ENCODE data around the gene MCUB.

Gene MCUB

DNA sequence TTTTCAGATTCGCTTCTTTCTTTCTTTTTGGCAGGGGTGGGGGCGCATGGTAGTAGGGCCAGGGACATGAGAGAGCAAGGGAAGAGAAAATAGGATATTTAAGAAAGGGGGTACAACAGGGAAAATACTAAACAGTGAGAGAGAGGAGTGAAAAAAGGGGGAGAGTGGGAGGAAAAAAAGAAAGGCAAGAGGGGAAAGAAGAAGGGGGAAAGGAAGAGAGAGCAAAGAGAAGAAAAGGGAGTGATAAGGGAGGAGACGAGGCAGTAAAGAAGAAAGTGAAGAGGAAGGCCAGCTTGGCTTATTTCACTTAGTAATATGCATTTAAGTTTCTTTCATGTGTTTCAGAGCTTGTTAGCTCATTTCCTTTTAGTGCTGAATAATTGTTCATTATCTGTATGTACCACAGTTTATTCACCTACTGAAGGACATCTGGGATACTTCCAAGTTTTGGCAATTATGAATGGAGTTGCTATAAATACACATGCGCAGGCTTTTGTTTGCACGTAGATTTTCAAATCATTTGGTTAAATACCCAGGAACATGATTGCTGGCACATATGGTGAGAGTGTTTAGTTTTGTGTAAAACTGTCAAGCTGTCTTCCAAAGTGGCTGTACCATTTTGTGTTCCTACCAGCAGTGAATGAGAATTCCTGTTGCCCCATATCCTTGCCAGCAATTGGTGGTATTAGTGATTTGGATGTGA lies 105.9 kb downstream of the MCUB start:
- no peak for TF ChIP-seq FOXM1 (IDR thresholded peaks at IDR 0.05; ENCODE audit: borderline replicate concordance)
- TF ChIP-seq, protein P1, sequence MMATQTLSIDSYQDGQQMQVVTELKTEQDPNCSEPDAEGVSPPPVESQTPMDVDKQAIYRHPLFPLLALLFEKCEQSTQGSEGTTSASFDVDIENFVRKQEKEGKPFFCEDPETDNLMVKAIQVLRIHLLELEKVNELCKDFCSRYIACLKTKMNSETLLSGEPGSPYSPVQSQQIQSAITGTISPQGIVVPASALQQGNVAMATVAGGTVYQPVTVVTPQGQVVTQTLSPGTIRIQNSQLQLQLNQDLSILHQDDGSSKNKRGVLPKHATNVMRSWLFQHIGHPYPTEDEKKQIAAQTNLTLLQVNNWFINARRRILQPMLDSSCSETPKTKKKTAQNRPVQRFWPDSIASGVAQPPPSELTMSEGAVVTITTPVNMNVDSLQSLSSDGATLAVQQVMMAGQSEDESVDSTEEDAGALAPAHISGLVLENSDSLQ (IDR thresholded peaks at IDR 0.05), result no peak
- TF ChIP-seq SUZ12 (IDR thresholded peaks at IDR 0.05), result no peak
- TF ChIP-seq TARDBP (IDR thresholded peaks at IDR 0.05), result no peak
- TF ChIP-seq BHLHE40 (IDR thresholded peaks at IDR 0.05; ENCODE audit: borderline replicate concordance), result no peak
- TF ChIP-seq L3MBTL2 (conservative IDR thresholded peaks at IDR 0.05), result no peak
- no peak for TF ChIP-seq SP1 (IDR thresholded peaks at IDR 0.05)
- no peak for TF ChIP-seq ELF4 (IDR thresholded peaks at IDR 0.05)
- no peak for TF ChIP-seq LEF1 (IDR thresholded peaks at IDR 0.05; ENCODE audit: borderline replicate concordance)
- no peak for TF ChIP-seq ZNF384 (IDR thresholded peaks at IDR 0.05)
- TF ChIP-seq HDGF (IDR thresholded peaks at IDR 0.05; ENCODE audit: borderline replicate concordance), result no peak
- TF ChIP-seq FOXA1 (IDR thresholded peaks at IDR 0.05), result no peak
- TF ChIP-seq CTBP1 (IDR thresholded peaks at IDR 0.05; ENCODE audit: borderline replicate concordance), result no peak
- TF ChIP-seq ARNT (IDR thresholded peaks at IDR 0.05), result no peak
- no peak for TF ChIP-seq NFRKB (IDR thresholded peaks at IDR 0.05)
- TF ChIP-seq FOXK2 (IDR thresholded peaks at IDR 0.05), result no peak
- POLR2A ChIA-PET, result no interaction called here
- CTCF ChIA-PET, result no interaction called here
- DNase-seq (ENCODE audit: extremely low spot score), result no peak

DNA sequence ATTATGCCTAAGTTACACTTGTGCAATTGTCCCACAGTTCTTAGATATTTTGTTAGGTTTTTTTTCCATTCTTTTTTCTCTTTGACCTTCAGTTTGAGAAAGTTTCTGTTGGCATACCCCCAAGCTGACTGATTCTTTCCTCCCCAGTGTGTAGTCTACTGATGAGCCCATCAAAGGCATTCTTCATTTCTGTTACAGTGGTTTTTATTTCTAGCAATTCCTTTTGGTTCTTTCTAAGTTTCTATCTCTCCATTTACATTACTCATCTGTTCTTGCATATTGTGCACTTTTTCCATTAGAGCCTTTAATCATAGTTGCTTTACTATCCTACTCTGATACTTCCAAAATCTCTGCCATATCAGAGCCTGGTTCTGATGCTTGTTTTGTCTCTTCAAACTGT lies 111.3 kb downstream of the MCUB start:
- ChIA-PET POLR2A (no interaction called here), CTCF (no interaction called here)
- no peak for TF ChIP-seq SUZ12 (IDR thresholded peaks at IDR 0.05)
- no peak for TF ChIP-seq CTBP1 (IDR thresholded peaks at IDR 0.05; ENCODE audit: borderline replicate concordance)
- no peak for DNase-seq (ENCODE audit: extremely low spot score)

- TF ChIP-seq BHLHE40 (IDR thresholded peaks at IDR 0.05; ENCODE audit: borderline replicate concordance) (no peak), ARNT (IDR thresholded peaks at IDR 0.05) (no peak), ZNF384 (IDR thresholded peaks at IDR 0.05) (no peak), NFRKB (IDR thresholded peaks at IDR 0.05) (no peak), FOXA1 (IDR thresholded peaks at IDR 0.05) (no peak), HDGF (IDR thresholded peaks at IDR 0.05; ENCODE audit: borderline replicate concordance) (no peak), CTBP1 (IDR thresholded peaks at IDR 0.05; ENCODE audit: borderline replicate concordance) (no peak), SUZ12 (IDR thresholded peaks at IDR 0.05) (no peak), LEF1 (IDR thresholded peaks at IDR 0.05; ENCODE audit: borderline replicate concordance) (no peak), SP1 (IDR thresholded peaks at IDR 0.05) (no peak), L3MBTL2 (conservative IDR thresholded peaks at IDR 0.05) (no peak)
- TF ChIP-seq, protein P1 (IDR thresholded peaks at IDR 0.05), result no peak
- ChIA-PET POLR2A (no interaction called here), CTCF (no interaction called here)
- no peak for DNase-seq (ENCODE audit: extremely low spot score)
Measured at GRCh38 chr4:109672169-109672930, 112.3 kb downstream of the MCUB start.

DNA sequence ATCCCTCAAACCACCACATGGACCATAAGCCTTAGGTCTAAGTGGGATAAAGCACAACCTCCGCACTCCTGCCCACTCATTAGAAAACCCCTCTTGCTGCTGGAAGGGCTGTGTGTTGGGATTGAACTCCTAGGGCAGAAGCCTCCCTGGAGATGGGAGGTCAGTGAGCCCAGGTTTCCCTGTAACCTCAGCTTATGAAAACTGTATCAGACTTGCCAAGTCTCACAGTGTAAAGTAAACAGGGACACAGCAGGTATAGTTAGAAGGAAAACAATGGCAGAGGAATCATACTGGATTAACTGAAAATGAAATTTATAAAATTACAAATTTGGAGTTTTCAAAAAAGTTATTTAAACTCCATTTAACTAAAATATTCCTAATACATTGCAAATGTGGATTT lies 113.3 kb downstream of the MCUB start:
- no peak for DNase-seq (ENCODE audit: extremely low spot score)
- no peak for TF ChIP-seq NFRKB (IDR thresholded peaks at IDR 0.05)
- no peak for TF ChIP-seq ELF4 (IDR thresholded peaks at IDR 0.05)
- no peak for TF ChIP-seq SUZ12 (IDR thresholded peaks at IDR 0.05)
- no peak for TF ChIP-seq ARNT (IDR thresholded peaks at IDR 0.05)
- no peak for TF ChIP-seq FOXM1 (IDR thresholded peaks at IDR 0.05; ENCODE audit: borderline replicate concordance)
- TF ChIP-seq ZNF384 (IDR thresholded peaks at IDR 0.05), result no peak
- TF ChIP-seq BHLHE40 (IDR thresholded peaks at IDR 0.05; ENCODE audit: borderline replicate concordance), result no peak
- TF ChIP-seq CTBP1 (IDR thresholded peaks at IDR 0.05; ENCODE audit: borderline replicate concordance), result no peak
- TF ChIP-seq FOXK2 (IDR thresholded peaks at IDR 0.05), result no peak
- TF ChIP-seq TARDBP (IDR thresholded peaks at IDR 0.05), result no peak
- TF ChIP-seq FOXA1 (IDR thresholded peaks at IDR 0.05), result no peak
- TF ChIP-seq, protein P1 (IDR thresholded peaks at IDR 0.05), result no peak
- TF ChIP-seq LEF1 (IDR thresholded peaks at IDR 0.05; ENCODE audit: borderline replicate concordance), result no peak
- TF ChIP-seq L3MBTL2 (conservative IDR thresholded peaks at IDR 0.05), result no peak
- TF ChIP-seq SP1 (IDR thresholded peaks at IDR 0.05), result no peak
- no peak for TF ChIP-seq HDGF (IDR thresholded peaks at IDR 0.05; ENCODE audit: borderline replicate concordance)
- CTCF ChIA-PET, result no interaction called here
- POLR2A ChIA-PET, result no interaction called here

DNA sequence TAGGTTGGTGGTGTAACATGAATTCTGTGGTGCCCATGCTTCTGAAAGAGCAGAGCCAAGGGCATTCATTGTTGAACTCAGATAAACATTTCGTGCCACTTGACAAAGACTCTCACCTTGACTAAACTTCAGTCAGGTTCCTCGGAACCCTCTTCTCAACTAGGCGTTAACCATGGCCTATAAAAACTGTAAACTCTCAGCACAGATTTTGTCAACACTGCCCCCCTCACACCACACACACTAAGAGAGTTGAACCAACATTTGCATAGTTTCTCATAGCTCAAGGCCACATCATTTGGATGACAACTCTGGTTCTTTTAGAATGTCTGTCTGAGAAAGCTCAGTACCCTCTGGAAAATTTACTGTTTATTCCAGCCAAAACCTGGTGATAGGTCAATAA lies 115.1 kb downstream of the MCUB start:
- DNase-seq (ENCODE audit: extremely low spot score), result no peak
- POLR2A ChIA-PET, result no interaction called here
- CTCF ChIA-PET, result no interaction called here
- TF ChIP-seq ARNT (IDR thresholded peaks at IDR 0.05) (no peak), SUZ12 (IDR thresholded peaks at IDR 0.05) (no peak)
- TF ChIP-seq, protein P1 (IDR thresholded peaks at IDR 0.05), result no peak

DNA sequence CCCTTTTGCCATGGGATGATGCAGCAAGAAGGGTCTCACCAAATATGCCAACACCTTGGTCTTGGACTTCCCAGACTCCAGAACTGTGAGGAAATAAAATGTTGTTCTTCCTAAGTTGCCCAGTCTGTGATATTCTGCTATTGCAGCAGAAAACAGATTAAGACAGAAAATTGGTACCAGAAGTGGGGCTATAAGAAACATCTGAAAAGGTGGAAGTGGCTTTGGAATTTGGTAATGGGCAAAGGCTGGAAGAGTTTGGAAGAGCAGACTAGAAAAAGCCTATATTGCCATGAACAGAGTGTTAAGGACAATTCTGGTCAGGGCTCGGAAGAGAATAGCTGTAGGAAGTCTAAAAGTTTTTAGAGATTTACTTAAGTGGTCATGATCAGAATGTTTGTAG lies 115.8 kb downstream of the MCUB start:
- no peak for DNase-seq (ENCODE audit: extremely low spot score)
- no peak for TF ChIP-seq ELF4 (IDR thresholded peaks at IDR 0.05)
- TF ChIP-seq, protein P1 (IDR thresholded peaks at IDR 0.05), result no peak
- no peak for TF ChIP-seq SUZ12 (IDR thresholded peaks at IDR 0.05)
- no peak for TF ChIP-seq NFRKB (IDR thresholded peaks at IDR 0.05)
- no peak for TF ChIP-seq BHLHE40 (IDR thresholded peaks at IDR 0.05; ENCODE audit: borderline replicate concordance)
- no peak for TF ChIP-seq FOXM1 (IDR thresholded peaks at IDR 0.05; ENCODE audit: borderline replicate concordance)
- no peak for TF ChIP-seq FOXA1 (IDR thresholded peaks at IDR 0.05)
- no peak for TF ChIP-seq TARDBP (IDR thresholded peaks at IDR 0.05)
- ChIA-PET POLR2A (no interaction called here), CTCF (no interaction called here)
